Kidney glomerular epithelial cell (primary cell): ENCODE measurements around the gene CDH5.
"Not testable (repeated sequence)": the region's sequence is repeated elsewhere in the genome, so short reads cannot be mapped to it uniquely, and the experiment has no call there.

Experiments used
- DNase-seq: peaks from one replicate; lab custom pipeline; 2025; lab: John Stamatoyannopoulos, UW

Gene CDH5, protein sequence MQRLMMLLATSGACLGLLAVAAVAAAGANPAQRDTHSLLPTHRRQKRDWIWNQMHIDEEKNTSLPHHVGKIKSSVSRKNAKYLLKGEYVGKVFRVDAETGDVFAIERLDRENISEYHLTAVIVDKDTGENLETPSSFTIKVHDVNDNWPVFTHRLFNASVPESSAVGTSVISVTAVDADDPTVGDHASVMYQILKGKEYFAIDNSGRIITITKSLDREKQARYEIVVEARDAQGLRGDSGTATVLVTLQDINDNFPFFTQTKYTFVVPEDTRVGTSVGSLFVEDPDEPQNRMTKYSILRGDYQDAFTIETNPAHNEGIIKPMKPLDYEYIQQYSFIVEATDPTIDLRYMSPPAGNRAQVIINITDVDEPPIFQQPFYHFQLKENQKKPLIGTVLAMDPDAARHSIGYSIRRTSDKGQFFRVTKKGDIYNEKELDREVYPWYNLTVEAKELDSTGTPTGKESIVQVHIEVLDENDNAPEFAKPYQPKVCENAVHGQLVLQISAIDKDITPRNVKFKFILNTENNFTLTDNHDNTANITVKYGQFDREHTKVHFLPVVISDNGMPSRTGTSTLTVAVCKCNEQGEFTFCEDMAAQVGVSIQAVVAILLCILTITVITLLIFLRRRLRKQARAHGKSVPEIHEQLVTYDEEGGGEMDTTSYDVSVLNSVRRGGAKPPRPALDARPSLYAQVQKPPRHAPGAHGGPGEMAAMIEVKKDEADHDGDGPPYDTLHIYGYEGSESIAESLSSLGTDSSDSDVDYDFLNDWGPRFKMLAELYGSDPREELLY

DNA sequence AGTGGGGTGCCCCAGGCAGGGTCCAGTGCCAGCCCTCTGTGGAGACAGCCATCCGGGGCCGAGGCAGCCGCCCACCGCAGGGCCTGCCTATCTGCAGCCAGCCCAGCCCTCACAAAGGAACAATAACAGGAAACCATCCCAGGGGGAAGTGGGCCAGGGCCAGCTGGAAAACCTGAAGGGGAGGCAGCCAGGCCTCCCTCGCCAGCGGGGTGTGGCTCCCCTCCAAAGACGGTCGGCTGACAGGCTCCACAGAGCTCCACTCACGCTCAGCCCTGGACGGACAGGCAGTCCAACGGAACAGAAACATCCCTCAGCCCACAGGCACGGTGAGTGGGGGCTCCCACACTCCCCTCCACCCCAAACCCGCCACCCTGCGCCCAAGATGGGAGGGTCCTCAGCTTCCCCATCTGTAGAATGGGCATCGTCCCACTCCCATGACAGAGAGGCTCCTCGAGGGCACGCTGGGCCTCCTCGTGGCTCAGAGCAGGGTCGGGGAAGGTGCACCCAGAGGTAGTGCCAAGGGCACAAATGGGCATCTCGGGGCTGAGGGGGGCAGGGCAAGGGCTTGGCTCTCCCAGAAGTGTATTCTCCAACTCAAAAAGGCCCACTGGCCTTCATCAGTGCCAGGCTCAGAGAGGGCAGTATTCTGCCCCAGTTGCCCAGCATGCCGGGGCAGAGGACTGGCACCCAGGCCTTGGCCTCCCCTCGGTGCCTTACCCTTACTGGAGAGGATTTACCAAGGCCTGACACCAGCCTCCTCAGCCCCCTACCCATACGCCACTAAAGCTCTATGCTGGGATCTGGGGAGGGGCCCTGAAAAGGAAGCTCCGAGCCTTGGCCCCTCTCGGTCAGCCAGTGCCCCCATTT, at the start of gene CDH5:
Gene CDH5 (plus strand): TSS at position 259 of the 867 bp plus-strand sequence. CDS start 12,647 bp downstream, outside the sequence.
- no peak for DNase-seq

DNA sequence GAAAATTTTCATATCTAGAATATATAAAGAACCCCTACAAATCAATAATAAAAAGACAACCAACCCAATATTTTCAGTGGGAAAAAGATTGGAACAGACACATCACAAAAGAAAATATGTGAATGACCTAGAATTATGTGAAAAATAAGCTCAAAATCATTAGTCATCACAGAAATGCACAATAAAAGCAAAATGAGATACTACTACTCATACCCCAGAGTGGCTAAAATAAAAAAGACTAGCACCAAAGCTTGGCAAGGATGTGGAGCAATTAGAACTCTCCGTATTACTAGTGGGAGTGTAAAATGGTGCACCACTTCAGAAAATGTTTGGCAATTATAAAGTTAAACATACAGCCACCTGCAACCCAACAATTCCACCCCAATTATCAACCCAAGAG, 48.0 kb upstream of the CDH5 start:
- no peak for DNase-seq

DNA sequence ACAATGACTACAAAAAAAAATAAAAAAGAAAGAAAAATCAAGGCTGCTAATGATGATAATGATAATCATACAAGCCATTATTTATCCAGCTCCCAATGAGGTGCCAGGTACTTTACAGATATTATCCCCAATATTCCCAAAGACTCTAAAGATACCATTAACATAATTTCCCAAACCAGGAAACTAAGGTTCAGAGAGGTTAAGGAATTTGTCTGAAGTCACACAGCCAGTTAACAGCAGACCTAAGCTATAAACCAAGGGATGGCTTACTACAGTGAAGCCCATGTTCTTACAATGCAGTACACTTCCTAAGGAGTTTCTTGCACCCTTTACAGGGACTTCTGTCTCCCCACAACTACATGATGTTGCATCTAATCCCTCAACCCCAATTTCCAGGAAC, 45.7 kb upstream of the CDH5 start:
- DNase-seq = no peak

DNA sequence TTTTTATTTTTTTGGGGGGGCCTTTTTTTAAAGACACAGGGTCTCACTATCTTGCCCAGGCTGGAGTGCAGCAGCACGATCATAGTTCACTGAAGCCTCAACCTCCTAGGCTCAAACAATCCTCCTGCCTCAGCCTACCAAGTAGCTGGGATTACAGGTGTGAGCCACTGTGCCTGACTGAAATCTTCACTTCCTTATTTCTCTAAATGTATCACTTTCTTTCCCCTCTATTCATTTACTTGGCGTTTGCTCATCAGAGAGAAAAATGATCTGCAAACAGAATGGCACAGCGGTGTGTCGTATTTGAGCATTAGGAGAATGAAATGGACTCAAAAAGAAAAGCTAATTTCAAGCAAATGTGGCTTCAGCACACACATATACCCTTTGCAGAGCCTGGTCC, 44.3 kb upstream of the CDH5 start:
- DNase-seq = no peak

DNA sequence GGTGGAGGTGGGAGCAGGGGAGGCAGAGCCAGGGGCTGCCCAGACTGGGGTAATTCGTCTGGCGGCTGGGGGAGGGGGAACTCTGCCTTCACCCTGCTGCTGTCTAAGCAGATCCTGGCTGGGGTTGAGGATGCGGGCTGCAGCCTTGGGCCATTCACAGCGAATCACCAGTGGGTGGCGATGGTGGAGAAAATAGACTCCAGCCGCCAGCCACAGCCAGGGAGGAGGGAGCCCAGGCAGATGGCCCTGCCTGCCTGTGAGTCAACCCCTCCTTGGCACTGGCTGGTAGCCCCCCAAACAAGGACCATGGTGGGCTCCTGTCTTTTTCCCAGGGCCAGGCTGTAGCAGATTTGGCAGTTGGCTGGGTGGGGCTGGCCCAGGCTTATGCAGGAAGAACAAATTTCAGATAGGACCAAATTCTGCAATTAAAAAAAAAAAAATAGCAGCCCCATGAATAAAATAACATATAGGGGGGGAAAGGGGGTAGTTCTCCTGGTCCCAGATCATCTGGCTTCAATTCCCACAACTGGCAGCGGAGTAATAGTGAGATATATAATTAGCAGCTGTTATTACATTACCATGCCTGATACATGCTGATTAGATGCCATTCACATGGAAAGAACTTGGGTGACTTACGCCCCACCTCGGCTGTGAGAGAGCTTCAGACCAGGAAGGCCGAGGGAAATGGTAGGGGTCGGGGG, 41.5 kb upstream of the CDH5 start:
- no peak for DNase-seq

DNA sequence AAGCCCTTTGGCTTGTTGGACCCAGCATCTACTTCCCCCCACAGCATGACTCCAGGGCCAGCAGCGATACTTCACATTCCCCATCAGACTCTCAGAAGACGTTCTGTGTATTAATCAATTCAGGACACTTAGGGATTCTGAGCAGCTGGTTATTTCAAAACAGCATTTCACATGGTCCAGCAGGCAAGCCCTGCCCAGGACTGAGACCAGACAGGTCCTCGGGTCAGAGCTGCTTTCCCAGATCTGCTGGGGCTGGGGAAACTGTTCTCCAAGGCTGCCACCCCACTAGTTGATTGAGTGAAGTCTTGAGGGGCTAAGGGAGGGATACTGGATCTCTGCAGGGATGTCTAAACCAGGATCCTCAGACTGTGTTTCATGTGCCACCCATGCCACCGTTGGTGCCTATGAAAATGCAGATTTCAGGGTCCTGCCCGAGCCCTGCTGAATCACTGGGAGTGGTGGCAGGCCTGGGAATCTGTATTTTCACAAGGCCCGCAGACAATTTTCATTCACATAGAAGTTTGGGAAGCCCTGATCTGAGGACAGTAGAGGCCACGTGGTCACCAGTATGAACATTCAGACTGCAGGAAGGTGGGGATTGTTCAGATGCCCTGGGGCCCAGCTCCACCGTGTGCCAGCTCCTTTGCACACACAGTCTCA, 40.6 kb upstream of the CDH5 start:
- no peak for DNase-seq

DNA sequence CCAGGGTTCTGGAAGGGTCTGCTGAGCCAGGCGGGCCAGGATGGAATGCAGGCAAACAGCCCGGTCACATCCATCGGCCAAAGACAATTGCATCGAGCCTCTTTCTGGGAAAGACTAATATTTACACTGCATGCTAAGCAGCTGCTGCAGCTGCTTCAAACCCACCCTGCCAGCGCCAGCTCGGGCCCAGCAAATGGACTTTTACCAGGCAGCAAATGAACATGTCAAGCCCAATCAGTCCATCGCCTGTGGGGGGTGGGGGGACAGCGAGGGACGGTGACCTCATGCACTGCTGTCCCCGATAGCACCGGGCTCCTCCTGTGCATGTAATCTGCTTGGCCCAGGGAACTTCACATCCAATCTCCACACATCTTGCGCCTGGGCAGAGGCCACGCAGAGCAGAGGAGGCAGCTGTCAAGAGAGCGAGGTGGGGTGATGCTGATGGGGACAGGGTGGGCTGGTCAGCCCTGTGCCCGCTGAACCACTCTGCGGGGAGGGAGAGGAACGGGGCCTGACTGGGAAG, 39.4 kb upstream of the CDH5 start:
- DNase-seq = no peak

DNA sequence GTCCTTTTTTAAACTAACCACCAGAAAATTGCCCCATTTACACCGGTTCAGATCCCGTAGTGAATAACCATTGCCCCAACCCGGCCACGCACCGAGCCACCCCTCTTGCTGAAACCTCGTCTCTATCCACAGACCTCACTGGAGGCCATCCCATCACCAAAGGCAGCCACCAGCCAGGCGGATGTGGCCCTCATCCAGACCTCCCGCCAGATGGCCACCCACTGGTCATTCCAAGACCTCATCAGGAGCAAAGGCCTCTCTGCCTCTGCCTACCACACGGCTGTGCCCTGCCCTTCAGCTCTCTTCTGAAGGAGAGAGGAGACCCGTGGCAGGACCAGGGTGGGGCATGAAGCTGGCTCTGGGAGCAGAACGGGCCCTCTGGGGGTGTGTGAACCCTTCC, 38.2 kb upstream of the CDH5 start:
- no peak for DNase-seq

DNA sequence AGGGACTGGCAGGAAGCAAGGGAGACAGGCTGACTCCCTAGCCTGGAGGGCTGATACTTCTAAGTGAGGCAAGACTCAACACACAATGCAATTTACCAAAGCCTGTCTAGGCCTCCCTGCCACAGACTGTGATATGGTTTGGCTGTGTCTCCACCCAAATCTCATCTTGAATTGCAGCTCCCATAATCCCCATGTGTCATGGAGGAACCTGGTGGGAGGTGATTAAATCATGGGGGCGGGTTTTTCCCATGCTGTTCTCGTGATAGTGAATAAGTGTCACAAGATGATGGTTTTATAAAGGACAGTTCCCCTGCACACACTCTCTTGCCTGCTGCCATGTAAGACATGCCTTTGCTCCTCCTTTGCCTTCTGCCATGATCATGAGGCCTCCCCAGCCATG, 35.0 kb upstream of the CDH5 start:
- not testable (repeated sequence) for DNase-seq

DNA sequence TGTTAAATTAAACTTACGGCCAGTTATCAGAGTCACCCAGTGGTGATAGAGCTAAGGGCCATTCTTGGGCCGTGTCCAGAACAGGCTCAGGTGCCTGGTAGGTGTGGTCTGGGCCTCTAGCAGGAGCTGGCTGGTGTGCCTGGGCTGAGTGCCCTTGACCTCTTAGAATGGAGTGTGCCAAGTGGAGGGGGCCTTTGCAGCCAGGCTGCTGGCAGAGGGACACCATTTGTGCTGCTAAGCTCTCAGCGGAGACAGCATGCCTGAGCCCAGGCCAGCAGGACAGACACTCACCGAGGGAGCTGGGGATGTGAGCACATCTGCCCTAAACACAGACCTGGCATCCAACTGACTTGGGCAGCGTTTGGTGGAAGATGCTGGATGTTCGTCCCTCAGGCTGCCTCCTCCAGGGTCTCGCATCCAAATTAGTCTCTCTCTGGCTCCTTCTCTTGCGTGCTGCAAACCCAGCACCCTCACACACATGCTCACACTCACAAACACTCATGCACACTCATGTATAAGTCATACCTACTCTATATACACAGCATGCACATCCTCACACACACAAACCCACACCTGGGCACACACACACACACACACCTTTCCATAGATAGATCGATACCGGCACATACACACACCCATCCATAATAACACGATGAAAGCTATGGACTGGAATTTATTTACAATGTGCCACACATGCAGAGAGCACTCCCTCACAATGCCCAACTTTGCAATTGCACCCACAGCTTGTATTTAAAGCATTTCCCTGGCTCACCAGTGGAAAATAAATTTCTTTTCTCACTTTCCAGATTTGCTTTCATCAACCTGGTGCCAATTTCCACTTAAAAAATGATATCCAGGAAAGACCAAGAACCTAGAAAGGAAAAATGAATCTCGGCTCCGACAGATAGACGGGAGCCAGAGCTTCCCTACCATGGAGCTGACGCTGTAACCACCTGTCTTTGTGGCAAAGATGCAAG, 33.6 kb upstream of the CDH5 start:
- no peak for DNase-seq

DNA sequence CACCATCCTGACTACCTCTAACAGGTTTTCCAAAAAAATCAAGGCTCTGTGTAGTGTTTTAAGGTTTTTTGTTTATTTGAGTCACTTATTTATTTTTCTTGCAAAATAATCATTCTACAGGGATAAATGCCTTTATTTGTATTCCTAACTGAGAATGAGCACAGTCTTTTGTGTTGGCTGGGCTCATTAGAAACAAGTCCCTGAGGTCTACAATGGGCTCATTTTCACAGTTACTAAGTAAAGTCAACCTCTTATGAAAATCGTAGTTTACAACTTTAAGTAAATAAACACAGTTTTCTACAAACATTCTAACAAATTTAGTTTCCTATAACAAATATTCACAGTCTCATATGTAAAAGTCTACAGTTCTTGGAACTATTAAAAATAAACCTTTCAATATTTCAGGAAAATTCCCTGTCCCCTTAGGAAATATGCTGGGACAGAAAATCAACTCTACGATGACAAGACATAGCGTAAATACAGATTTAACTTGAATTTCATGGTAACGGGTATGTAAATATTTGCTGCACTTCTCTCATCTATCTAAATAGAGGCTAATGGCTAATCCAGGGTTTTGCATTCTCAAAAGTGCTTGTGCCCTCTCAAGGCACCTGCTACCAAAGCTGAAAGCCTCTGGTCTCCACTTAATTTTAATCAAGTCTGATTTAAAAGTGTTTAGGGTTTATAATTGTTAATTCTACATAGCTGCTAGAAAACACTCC, 31.5 kb upstream of the CDH5 start:
- no peak for DNase-seq

DNA sequence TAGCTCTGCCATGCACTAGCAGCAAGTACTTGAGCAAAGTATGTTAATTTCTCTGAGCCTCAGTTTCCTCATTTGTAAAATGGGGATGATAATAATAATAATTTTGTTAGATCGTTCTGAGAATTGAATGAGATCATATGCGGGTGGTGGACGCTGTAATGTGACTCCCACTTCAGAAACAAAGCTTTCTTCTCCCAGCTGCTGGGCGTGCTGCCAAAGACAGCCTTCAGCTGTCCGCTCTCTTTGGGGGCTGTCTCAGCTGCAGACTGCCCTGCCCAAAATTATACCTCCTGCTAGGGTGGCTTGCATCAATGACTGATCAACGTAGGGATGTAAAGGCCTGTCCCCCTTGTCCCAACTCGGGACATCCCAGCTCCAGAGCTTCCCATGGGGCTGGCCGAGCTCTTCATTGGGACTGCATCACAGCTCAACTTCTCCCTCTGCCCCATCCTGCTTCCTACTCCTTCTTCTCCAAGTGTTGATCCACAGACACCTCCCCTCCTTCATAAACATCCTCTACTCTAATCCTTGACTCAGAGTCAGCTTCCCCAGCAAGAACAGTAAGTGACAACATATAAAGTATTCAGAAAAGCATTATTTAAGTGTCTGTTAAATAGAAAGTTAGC, 30.7 kb upstream of the CDH5 start:
- DNase-seq = no peak

DNA sequence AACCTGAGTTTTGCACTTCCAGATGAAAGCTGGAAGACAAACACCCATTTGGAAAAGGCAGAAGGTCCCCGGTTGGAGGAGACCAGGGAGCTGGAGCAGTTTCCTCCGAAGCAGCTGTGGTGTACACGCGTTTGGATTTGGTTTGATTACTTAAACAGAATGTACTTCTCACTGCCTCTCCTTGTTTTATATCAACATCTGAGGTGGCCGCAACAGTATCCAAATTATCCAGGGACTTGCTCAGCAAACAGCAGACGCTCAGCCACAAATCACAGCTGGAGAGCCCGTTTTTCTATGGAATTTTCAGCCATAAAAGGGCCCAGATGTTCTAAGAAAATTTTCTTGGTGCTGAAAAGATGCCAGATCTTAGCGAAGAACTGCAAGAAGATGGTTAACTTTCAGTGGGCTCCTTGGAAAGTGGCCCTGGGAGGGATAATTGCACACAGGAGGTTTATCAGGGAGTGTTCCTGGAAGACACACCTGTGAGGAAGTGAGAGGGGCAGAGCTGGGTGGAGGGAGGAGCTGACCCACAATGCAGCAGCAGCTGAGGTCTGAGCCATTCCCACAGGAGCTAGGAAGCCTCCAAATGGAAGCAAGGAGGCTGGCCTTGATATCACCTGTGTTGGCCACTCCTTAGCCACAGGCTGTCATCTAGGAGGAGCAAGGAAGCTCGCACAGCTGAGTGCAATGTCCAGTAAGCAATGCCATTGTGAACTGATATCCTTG, 28.9 kb upstream of the CDH5 start:
- no peak for DNase-seq

DNA sequence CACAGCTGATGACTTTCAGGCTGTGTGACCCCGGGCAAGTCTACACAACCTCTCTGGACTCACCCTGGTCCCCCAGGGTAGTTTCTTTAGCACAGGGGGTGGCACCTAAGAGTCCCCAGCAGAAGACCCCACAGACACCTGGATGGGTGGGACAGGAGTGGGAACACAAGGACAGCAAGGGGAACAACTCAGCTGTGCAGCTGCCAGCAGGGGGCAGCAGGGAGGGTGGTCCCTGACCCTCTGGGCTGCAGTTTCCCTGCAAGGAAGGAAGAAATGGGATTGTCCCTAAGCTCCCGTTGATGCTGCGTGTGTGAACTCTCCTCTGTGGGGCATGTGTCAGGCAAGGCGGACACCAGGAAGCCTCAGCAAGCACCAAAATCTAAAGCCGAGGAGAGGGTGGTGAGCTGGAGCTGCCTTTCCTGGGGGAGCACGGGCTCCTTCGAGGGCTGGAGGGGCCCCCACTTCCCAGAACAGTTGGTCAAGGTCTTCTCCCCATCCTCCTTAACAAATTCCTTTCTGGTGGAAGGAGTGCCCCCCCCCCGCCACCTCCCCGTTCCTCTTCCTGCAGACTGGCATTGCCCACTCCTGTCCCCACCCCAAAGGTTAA, 24.1 kb upstream of the CDH5 start:
- no peak for DNase-seq

DNA sequence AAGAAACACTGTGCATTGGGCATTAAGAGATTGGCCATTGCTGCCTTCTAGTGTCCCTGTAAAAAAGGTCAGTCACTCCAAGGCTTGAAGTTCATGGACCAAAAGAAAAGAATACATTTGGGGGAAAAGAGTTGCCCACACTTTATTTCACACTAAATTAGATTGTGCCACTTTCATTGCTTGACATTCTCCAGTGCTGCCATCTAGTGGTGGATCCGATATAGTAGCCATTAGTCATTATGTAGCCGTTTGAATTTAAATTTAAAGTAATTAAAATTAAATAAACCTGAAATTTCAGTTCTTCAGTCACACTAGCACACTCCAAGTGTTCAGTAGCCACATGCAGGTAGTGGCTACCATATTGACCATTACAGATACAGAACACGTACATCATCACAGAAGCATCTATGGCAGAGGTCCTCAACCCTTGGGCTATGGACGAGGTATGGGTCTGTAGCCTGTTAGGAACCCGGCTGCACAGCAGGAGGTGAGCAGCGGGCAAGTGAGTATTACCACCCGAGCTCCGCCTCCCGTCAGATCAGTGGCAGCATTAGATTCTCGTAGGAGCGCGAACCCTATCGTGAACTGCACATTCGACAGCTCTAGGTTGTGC, 21.9 kb upstream of the CDH5 start:
- DNase-seq = peak; percentile 56

DNA sequence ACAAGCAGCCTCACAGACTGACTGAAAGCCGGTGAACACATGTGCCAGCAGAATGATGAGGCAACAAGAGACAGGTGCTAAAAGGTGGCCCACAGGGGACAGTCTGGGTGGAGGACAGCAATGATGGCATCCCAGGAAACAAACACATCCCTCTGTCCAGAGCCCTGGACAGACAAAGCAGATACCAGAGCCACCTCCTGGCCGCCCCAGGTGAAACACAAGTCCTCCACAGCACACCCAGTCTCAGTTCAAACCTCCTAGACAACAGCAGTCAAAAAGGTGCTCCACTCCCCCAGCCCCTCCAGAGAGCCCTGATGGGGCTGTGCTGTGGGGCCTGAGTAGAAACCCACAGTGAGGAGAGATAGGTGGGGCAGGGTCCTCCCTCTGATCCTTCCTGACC, 20.3 kb upstream of the CDH5 start:
- no peak for DNase-seq

DNA sequence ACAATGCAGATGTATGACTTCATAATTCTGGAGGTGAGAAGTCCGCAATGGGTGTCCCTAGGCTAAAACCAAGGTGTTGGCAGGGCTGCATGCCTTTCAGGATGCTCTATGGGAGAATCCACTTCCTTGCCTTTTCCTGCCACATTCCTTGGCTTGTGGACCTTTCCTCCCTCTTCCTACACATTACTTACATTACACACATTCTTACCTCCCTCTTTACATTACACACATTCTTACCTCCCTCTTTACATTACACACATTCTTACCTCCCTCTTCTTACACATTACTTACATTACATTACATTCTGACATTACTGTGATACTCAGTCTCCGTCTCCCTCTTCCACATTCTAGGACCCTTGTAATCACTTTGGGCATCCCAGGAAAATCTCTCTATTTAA, 14.2 kb upstream of the CDH5 start:
- no peak for DNase-seq
